ENCODE data around the gene COX20.

- no peak for TF ChIP-seq CTCF (IDR thresholded peaks at IDR 0.05)
- TF ChIP-seq POLR2A (IDR thresholded peaks at IDR 0.05) = no peak
Observed at GRCh38 chr1:244861683-244862082, 26.2 kb downstream of the COX20 start.
